Measurements from ENCODE around the gene FIBP. TPM values are rescaled to one million over a fixed set of nuclear protein-coding genes. Genes with fewer than 3 reads are reported as not detected.

FIBP gene
- total RNA-seq, 1 experiment from 2014 or later: 80.8 TPM

GRCh38 chr11:65884716-65885092 is 3.6 kb downstream of the FIBP start:
- no peaks in the 10 kb centered on the region for H3K27me3 Mint-ChIP-seq (ENCODE audit: insufficient read depth, unreplicated experiment)
- no peaks in the 10 kb centered on the region for H3K9me3 Mint-ChIP-seq (ENCODE audit: unreplicated experiment)
- CTCF ChIA-PET: interaction anchor here (0.5 to 9.0 kb wide), 46 partner anchors 8 to 1016 kb away, joined by 3 to 203 read pairs (median 4); partner anchors contain the start of genes KAT5, MUS81 and SART1
- peak overlapping the region; percentile 22 for H3K27ac Mint-ChIP-seq (ENCODE audit: low read depth, unreplicated experiment)
- BruUV-seq (replicated peaks): no TSS peak
- H3K4me1 Mint-ChIP-seq (ENCODE audit: insufficient read depth, unreplicated experiment): peaks cover 11% of the 10 kb centered on the region
- intact Hi-C loops (cut with micrococcal nuclease): loop anchor here (1.0 kb wide), 2 partner anchors 105 to 173 kb away; no protein-coding TSS in a partner anchor
- H3K36me3 Mint-ChIP-seq (ENCODE audit: insufficient read depth, unreplicated experiment): peaks cover 33% of the 10 kb centered on the region
- H3K4me3 Mint-ChIP-seq (ENCODE audit: unreplicated experiment): no peak overlapping the region
- peak; percentile 77 for DNase-seq (ENCODE audit: unreplicated experiment)
- peak; percentile 98 for TF ChIP-seq CTCF (IDR thresholded peaks at IDR 0.05; ENCODE audit: unreplicated experiment)
- POLR2A ChIA-PET: interaction anchor here (0.6 to 9.9 kb wide), 9 partner anchors 11 to 173 kb away, joined by 3 to 181 read pairs (median 4); partner anchors contain the start of genes C11orf68, CFL1, KAT5 and MUS81

- ChIA-PET CTCF (interaction anchor here (0.6 to 9.0 kb wide), 42 partner anchors 8 to 1015 kb away, joined by 3 to 203 read pairs (median 4); partner anchors contain the start of genes KAT5, MUS81 and SART1), POLR2A (interaction anchor here (0.6 to 9.9 kb wide), 9 partner anchors 10 to 172 kb away, joined by 3 to 181 read pairs (median 4); partner anchors contain the start of genes C11orf68, CFL1, KAT5 and MUS81)
- intact Hi-C loops (cut with micrococcal nuclease): loop anchor here (1.0 kb wide), 2 partner anchors 105 to 173 kb away; no protein-coding TSS in a partner anchor
- Mint-ChIP-seq H3K27me3 (ENCODE audit: insufficient read depth, unreplicated experiment) (no peaks in the 10 kb centered on the region), H3K4me1 (ENCODE audit: insufficient read depth, unreplicated experiment) (peaks cover 5% of the 10 kb centered on the region), H3K27ac (ENCODE audit: low read depth, unreplicated experiment) (peak overlapping the region; percentile 22), H3K4me3 (ENCODE audit: unreplicated experiment) (no peak overlapping the region), H3K9me3 (ENCODE audit: unreplicated experiment) (no peaks in the 10 kb centered on the region), H3K36me3 (ENCODE audit: insufficient read depth, unreplicated experiment) (peaks cover 32% of the 10 kb centered on the region)
- no peak for TF ChIP-seq CTCF (IDR thresholded peaks at IDR 0.05; ENCODE audit: unreplicated experiment)
- DNase-seq (ENCODE audit: unreplicated experiment): no peak
- no TSS peak for BruUV-seq (replicated peaks)
Observed at GRCh38 chr11:65883786-65884715, 4.2 kb downstream of the FIBP start.

DNA sequence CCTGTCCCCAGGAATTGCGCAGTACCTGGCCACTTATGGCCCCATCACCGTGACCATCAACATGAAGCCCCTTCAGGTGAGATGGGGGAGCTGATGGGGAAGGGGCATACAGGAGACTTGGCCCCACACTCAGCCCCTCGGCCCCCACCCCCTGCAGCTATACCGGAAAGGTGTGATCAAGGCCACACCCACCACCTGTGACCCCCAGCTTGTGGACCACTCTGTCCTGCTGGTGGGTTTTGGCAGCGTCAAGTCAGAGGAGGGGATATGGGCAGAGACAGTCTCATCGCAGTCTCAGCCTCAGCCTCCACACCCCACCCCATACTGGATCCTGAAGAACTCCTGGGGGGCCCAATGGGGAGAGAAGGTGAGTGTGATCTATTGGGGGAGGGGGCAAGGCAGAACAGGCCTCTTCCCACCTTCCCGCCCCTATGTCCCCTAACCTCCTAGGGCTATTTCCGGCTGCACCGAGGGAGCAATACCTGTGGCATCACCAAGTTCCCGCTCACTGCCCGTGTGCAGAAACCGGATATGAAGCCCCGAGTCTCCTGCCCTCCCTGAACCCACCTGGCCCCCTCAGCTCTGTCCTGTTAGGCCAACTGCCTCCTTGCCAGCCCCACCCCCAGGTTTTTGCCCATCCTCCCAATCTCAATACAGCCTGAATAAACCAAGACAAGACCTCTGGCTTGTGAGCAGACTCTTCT is 5.1 kb downstream of the FIBP start:
- DNase-seq (ENCODE audit: unreplicated experiment): no peak
- H3K27ac Mint-ChIP-seq (ENCODE audit: low read depth, unreplicated experiment): no peak overlapping the region
- CTCF ChIA-PET: interaction anchor here (0.7 to 9.0 kb wide), 14 partner anchors 9 to 186 kb away, joined by 3 to 203 read pairs (median 16); partner anchors contain the start of genes KAT5 and MUS81
- no peaks in the 10 kb centered on the region for H3K4me1 Mint-ChIP-seq (ENCODE audit: insufficient read depth, unreplicated experiment)
- POLR2A ChIA-PET: interaction anchor here (1.9 kb wide), 1 partner anchor 9 kb away, joined by 4 read pairs; no protein-coding TSS in a partner anchor
- no peaks in the 10 kb centered on the region for H3K27me3 Mint-ChIP-seq (ENCODE audit: insufficient read depth, unreplicated experiment)
- TF ChIP-seq CTCF (IDR thresholded peaks at IDR 0.05; ENCODE audit: unreplicated experiment): no peak
- intact Hi-C loops (cut with micrococcal nuclease): no loop called here
- BruUV-seq (replicated peaks): no TSS peak
- H3K4me3 Mint-ChIP-seq (ENCODE audit: unreplicated experiment): no peak overlapping the region
- H3K9me3 Mint-ChIP-seq (ENCODE audit: unreplicated experiment): no peaks in the 10 kb centered on the region
- peaks cover 26% of the 10 kb centered on the region for H3K36me3 Mint-ChIP-seq (ENCODE audit: insufficient read depth, unreplicated experiment)

Measured in MCF 10A (cell line).